IPS-18a (cell line): ENCODE data around the gene CDK11A.
"Not testable (repeated sequence)": the region's sequence is repeated elsewhere in the genome, so short reads cannot be mapped to it uniquely, and the experiment has no call there.

Experiments used
- H3K27ac ChIP-seq: one replicate; pipeline ENCODE4 v1.5.1; 2013; ENCODE audit warnings: low read length
- H3K27me3 ChIP-seq: one replicate; pipeline ENCODE4 v1.6.1; 2013; ENCODE audit warnings: mild to moderate bottlenecking, low read length; ENCODE audit not compliant: control insufficient read depth, insufficient read depth
- H3K36me3 ChIP-seq: one replicate; pipeline ENCODE4 v1.6.1; 2013; ENCODE audit warnings: low read depth, low read length; ENCODE audit not compliant: control insufficient read depth
- H3K4me1 ChIP-seq: one replicate; pipeline ENCODE4 v1.6.1; 2013; ENCODE audit warnings: low read depth, low read length; ENCODE audit not compliant: control insufficient read depth
- H3K4me3 ChIP-seq: one replicate; pipeline ENCODE4 v1.5.1; 2013; ENCODE audit warnings: low read length
- H3K9ac ChIP-seq: one replicate; pipeline ENCODE4 v1.6.1; 2013; ENCODE audit warnings: mild to moderate bottlenecking, low read length, moderate library complexity
- H3K9me3 ChIP-seq: one replicate; pipeline ENCODE4 v1.6.1; 2013; ENCODE audit warnings: low read depth, low read length; ENCODE audit not compliant: control insufficient read depth

CDK11A gene

DNA sequence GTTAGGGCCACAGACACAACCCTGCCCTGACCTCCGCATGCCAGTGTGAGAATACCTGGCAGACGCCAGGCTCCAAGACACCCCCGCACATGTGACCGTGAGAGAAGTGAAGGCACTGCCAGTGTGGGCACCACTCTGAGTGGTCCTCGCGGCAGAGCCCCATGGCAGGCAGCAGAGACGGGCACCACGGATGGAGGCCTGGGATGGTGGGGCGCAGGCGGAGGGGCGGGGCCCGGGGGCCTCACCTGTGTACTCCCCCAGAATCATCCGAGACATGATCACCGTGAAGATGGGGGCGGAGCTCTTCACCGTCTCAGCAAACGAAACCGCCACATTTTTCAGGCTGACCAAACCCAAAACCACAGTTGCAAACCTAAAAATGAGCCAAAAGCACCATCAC, 48.9 kb downstream of the CDK11A start:
- not testable (repeated sequence) for H3K9me3 ChIP-seq, H3K4me1 ChIP-seq, H3K27me3 ChIP-seq, H3K36me3 ChIP-seq, H3K27ac ChIP-seq, H3K4me3 ChIP-seq, H3K9ac ChIP-seq

DNA sequence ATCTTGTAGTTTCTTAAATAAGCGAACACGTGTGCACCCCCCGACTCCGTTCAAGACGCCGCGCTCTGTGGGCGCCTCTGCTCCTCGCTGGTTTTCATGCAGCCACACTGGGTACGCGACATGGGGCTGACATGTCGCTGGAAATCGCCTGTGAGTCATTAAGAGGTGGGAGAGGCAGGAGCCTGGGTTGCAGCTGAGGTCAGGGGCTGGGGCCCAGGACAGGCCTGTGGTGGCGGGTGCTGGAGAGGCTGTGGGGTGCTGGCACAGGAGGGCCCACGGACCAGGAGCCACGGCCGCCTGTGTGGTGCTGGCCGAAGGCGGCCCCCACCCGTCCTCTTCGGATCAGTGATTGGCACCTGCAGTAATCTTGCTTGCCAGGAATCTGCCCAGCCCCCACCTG, 49.4 kb downstream of the CDK11A start:
- not testable (repeated sequence) for H3K27me3 ChIP-seq, H3K9me3 ChIP-seq, H3K27ac ChIP-seq, H3K36me3 ChIP-seq, H3K9ac ChIP-seq, H3K4me3 ChIP-seq, H3K4me1 ChIP-seq

DNA sequence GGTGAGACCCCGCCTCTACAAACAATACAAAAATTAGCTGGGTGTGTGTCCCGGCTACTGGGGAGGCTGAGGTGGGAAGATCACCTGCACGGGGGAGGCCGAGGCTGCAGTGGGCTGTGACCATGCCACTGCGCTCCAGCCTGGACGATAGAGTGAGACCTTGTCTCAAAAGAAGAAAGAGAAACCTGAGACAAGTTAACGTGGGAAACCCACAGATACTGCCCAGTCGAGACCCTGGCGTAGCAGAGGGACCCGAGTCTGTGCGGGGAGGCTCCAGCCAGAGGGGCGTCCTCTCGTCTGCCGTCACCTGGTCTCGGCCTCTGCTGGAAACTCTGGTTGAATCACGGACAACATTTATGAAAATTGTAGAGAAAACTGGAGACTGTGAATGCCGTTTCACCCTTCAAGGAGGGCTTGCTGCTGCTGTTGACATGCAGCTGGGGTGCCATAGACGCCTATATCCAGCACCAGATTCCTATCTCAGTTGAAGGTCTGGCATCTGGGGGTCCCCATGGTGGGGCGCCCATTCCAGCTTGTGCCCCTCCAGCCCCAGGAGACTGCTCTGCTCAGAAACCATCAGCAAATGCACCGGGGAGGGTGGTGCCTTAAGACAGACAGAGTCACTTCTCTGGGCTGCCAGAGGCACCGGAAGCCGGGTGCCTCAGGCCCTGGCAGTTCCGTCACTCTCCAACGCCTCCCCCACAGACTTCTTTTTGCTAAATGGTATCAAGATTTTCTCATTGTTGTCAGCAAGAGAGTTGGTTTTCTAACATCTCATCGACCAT, 51.8 kb downstream of the CDK11A start:
- Histone ChIP-seq H3K9me3 (no peaks in the 10 kb centered on the region), H3K4me3 (no peak overlapping the region), H3K9ac (no peak overlapping the region), H3K4me1 (no peaks in the 10 kb centered on the region), H3K27ac (no peak overlapping the region), H3K27me3 (no peaks in the 10 kb centered on the region), H3K36me3 (peaks cover 3% of the 10 kb centered on the region)

DNA sequence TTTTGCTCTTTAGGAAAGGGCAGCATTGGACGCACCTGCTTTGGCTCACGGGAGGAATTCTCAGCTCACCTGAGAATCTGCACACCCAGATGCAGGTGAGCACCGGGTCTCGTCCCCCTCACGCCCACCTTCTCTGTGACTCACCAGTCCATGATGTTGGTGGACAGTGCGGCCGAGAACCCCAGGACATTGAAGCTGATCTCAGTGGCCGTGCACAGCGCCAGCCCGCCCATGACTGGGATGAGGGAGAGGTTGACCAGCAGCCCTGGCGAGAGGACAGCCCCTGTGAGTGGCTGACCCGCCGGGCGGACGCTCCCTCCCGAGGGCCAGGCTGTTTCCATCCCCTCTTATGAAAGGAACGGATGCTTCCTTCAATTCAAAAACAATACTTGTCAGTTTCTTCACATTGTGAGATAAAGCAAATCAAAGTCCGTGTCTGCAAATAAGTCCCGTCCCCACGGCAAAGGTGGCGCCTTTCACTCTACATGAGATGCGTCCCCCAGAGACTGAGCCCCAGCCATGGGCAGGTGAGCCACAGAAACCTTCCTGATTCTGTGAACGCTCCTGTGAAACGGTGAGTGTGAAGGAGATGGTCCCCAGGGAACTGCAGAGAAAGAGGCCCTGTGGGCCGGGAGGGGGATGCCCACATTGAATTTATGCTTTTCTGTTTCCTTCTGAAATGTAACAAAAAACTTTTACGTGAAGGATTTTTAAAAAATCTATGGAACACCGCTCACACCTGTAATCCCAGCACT, 52.6 kb downstream of the CDK11A start:
- Histone ChIP-seq H3K27me3 (no peaks in the 10 kb centered on the region), H3K4me3 (no peak overlapping the region), H3K9ac (no peak overlapping the region), H3K27ac (no peak overlapping the region), H3K9me3 (no peaks in the 10 kb centered on the region), H3K4me1 (no peaks in the 10 kb centered on the region), H3K36me3 (peaks cover 3% of the 10 kb centered on the region)

DNA sequence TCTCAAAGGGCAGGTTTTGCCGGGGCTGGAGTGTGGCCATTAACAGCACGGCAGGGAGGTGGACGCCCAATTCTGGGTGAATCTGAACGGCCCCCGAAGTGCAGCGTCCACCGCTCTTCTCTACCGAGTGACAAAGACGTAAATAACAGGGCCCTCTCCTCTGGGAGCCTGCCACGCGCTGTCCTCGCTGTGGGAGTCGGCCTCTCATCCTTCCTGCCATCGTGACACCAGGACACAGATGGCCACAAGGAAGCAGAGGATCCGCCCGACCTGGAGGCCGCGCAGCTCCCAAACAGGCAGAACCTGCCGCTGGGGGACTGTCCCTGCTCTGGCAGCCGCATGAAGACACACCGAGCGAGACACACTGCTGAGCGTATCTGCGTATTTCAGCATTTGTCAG, 53.3 kb downstream of the CDK11A start:
- H3K27ac ChIP-seq: no peak overlapping the region
- no peaks in the 10 kb centered on the region for H3K9me3 ChIP-seq
- no peaks in the 10 kb centered on the region for H3K27me3 ChIP-seq
- no peaks in the 10 kb centered on the region for H3K4me1 ChIP-seq
- peaks cover 3% of the 10 kb centered on the region for H3K36me3 ChIP-seq
- no peak overlapping the region for H3K4me3 ChIP-seq
- no peak overlapping the region for H3K9ac ChIP-seq

DNA sequence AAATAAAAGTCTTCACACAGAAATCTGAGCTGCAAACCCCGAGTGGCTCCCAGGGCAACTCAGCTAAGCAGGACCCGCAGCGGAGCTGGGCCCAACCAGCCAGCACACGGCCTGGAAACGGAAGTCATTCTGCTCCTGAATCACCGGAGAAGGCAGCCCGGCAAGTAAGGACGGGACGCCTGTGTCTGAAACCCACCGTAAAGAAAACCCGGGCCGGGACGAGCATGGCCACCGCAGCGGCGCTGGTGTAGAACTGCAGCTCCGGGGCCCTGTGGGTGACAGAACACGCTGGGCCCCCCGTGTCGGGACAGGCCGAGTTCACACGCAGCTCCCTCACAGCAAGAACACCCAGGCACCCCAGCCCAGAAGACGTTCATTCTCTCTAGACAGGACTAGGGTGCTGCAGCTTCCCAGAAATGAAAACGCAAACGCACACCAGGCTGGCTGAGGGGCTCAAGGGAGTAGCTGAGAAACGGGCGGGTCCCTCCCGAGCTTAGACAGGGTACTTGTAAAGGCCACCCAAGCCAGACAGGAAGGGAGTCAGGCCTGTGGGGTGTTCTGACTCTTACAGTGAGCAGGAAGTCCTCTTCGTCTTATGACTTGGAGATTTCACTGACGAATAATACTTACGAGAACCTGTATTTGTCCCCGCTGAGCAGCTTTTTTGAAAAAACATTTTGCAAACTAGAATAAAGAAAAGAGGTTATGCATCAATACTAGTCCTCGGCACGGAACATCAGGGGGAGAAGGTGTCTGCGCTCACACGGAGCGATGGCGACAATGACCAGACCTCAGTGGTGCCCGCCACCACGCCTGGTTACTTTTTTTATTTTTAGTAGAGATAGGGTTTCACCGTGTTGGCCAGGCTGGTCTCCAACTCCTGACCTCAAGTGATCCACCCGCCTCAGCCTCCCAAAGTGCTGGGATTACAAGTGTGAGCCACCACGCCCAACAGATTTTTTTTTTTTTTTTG, 54.4 kb downstream of the CDK11A start:
- Histone ChIP-seq H3K36me3 (peaks cover 13% of the 10 kb centered on the region), H3K9ac (no peak overlapping the region), H3K4me3 (no peak overlapping the region)

DNA sequence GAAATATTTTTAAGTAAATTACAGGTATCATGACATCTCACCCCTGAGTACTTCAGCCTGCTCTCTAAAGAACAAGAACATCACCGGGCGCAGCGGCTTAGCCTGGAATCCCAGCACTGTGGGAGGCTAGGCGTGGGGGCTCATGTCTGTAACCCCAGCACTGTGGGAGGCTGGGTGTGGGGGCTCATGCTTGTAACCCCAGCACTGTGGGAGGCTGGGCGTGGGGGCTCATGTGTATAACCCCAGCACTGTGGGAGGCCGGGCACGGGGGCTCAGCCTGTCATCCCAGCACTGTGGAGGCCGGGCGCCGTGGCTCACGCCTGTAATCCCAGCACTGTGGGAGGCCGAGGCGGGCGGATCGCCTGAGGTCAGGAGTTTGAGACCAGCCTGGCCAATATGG, 57.6 kb downstream of the CDK11A start:
- no peaks in the 10 kb centered on the region for H3K4me1 ChIP-seq
- H3K9ac ChIP-seq: no peak overlapping the region
- H3K27me3 ChIP-seq: no peaks in the 10 kb centered on the region
- no peak overlapping the region for H3K27ac ChIP-seq
- H3K36me3 ChIP-seq: peaks cover 13% of the 10 kb centered on the region
- no peaks in the 10 kb centered on the region for H3K9me3 ChIP-seq
- H3K4me3 ChIP-seq: no peak overlapping the region

More for the DNA sequence above, 54.4 kb downstream of the CDK11A start:
- Histone ChIP-seq H3K4me1 (no peaks in the 10 kb centered on the region), H3K27me3 (no peaks in the 10 kb centered on the region), H3K9me3 (no peaks in the 10 kb centered on the region), H3K27ac (no peak overlapping the region)

DNA sequence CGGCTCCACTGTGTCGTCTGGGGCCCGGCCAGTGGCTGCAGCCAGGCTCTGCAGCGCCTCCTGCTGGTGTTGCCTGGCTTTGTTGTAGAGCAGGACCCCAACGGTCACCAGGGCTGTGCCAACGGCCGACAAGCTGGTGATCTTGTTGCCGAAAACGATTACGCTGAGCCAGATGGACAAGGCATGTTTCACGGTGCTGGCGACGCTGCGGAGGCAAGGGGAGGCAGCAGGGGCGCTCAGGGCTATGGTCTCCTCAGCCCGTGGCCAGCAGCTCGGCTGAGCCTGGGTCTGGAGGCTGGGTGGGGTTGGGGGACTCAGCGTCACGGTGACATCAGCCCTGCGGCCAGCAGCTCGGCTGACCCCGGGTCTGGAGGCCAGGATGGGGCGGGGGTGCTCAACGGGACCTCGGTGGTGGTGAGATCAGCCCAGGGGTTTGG, 58.3 kb downstream of the CDK11A start:
- H3K4me1 ChIP-seq: no peaks in the 10 kb centered on the region
- H3K4me3 ChIP-seq: no peak overlapping the region
- H3K9ac ChIP-seq: no peak overlapping the region
- H3K27ac ChIP-seq: no peak overlapping the region
- no peaks in the 10 kb centered on the region for H3K27me3 ChIP-seq
- no peaks in the 10 kb centered on the region for H3K9me3 ChIP-seq
- peaks cover 13% of the 10 kb centered on the region for H3K36me3 ChIP-seq

DNA sequence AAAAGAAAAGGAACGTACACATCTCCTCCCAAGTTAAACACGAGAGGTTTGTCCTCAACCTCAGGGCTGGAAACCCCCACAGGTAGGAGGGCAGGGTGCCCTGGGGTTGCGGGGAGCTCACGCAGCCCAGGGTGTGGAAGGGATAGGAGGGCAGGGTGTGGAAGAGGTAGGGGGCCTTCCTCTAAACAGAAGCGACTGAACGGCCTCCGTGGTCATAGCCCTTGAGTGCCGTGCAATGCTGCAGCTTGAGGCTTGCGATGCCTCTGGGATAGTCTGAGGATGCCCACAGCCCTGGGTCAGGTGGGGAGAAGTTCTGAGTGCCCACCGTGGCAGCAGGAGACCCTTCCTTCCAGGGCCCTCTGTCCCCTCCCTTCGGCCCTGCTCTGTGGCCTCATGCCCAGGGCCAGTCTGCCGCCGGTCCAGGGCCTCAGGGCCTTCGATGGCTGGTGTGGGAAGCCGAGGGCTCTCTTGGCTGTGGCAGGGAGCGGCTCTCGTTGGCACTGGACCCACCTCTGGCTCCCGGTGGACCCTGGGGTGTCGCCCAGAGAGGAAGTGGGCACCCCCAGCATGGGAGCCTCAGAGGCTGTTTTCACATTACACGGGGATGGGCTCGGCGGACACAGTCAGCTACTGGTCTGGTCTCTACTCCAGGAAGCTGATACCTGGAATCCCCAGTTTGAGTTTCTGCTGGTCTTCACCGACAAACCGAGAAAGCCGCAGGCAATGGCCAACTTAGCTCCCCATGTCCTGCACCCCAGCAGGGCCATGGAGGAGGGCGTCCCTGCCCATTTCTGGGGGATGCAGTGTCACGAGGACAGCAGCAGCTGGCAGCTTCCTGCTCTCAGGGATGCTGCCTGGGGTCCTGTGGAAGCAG, 59.0 kb downstream of the CDK11A start:
- no peaks in the 10 kb centered on the region for H3K9me3 ChIP-seq
- H3K4me3 ChIP-seq: no peak overlapping the region
- H3K27ac ChIP-seq: no peak overlapping the region
- H3K27me3 ChIP-seq: no peaks in the 10 kb centered on the region
- H3K9ac ChIP-seq: no peak overlapping the region
- peaks cover 13% of the 10 kb centered on the region for H3K36me3 ChIP-seq
- H3K4me1 ChIP-seq: no peaks in the 10 kb centered on the region

DNA sequence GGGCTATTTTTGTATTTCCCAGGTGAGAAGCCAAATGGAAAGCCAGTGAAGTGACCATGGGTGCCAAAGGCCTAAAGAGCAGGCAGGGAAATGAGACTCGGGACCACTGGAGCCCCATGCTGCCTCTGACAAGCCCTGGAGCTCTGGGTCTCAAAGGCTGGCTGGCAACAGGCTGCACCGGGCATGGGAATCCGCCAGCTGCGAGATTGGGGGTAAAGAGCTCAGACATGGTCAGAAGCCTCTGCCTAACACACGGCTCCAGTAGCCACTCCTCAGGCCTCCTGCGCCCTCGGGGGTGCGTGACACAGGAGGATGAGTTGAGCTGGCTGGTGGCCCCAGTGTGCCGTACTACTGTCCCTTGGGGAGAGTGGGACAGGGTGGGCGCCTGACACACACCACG, 59.8 kb downstream of the CDK11A start:
- not testable (repeated sequence) for H3K4me1 ChIP-seq, H3K9ac ChIP-seq, H3K4me3 ChIP-seq, H3K27ac ChIP-seq, H3K27me3 ChIP-seq, H3K36me3 ChIP-seq, H3K9me3 ChIP-seq
